ENCODE data around the gene SCLY. TPM values are rescaled to one million over a fixed set of nuclear protein-coding genes. Genes with fewer than 3 reads are reported as not detected.

Gene SCLY
- total and polyA plus RNA-seq, 2 of the 8 experiments (the other 6 are each of a cell fraction or from before 2014, with no cell fraction given) = 79.0 to 79.5 TPM

DNA sequence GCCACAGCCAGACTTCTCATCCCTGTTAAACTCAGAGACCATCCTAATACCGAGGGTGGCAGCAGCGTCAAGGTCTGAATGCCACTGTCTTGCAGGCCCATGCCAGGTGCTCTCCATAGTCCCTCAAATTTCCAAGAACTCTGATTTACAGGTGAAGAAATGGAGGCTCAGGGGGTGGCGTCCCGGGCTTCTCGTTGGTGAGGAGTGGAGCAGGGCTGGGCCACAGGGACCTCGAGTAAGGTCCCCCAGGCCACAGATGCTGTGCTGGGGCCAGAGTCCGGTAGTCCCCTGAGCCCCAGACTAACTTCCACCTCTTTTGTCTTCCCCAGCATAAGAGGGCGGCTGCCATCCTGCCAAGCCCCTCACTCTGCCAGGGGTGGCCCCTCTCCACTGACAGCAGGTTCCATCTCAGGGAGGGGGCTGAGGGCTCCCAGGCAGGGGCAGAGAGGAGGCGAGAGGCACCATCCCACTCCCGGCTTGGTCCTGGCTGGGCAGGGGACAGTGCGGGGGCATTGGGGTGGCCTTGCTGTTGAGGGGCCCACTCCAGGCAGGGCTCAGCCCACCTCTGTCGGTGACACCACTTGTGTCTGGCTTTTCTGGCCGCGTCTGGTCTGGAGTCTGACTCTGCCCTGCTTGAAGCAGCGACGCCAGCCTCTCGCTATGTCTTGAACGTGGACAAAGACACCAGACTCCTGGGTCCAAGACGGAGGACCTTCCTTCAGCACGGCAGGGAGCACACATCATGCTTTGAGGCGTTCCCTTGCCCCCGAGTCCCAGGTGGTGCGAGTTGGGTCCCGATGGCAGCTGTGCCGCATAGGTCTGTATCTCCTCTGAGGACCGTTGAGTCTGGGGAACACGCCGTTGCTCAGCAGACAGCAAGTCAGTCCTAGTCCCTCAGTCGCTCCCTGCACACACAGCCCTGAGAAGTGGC lies 61.8 kb downstream of the SCLY start (continued):
- TF ChIP-seq CHD7 (IDR thresholded peaks at IDR 0.05; ENCODE audit: insufficient replicate concordance, low read length) (no peak), SIN3A (conservative IDR thresholded peaks at IDR 0.05 in 1 of 2, IDR thresholded peaks at IDR 0.05 in 1 of 2; ENCODE audit: low read depth in 1 of 2, low read length in 2 of 2) (no peak), TEAD4 (IDR thresholded peaks at IDR 0.05; ENCODE audit: low read depth, low read length) (no peak), POLR2AphosphoS5 (IDR thresholded peaks at IDR 0.05; ENCODE audit: low read depth, low read length) (no peak), RXRA (IDR thresholded peaks at IDR 0.05; ENCODE audit: insufficient read depth, low read depth, low read length) (no peak), NANOG (IDR thresholded peaks at IDR 0.05; ENCODE audit: insufficient read depth, low read depth, low read length, poor library complexity, severe bottlenecking) (no peak), KDM4A (IDR thresholded peaks at IDR 0.05; ENCODE audit: low read depth, low read length, severe bottlenecking) (no peak), RFX5 (IDR thresholded peaks at IDR 0.05; ENCODE audit: borderline replicate concordance, low read depth, low read length) (no peak), POU5F1 (IDR thresholded peaks at IDR 0.05; ENCODE audit: low read depth, low read length) (no peak)
